H9 (cell line): ENCODE results near the gene PIGB. TPM values are rescaled to one million over a fixed set of nuclear protein-coding genes. Genes with fewer than 3 reads are reported as not detected.

Experiments
- DNase-seq: peaks from one replicate; pipeline ENCODE4 v3.0.0-alpha.2; 2017
- H2AFZ ChIP-seq: one replicate; pipeline ENCODE4 v1.6.1; 2013; ENCODE audit warnings: mild to moderate bottlenecking, low read length, control low read depth, moderate library complexity
- H2AK5ac ChIP-seq: 2 replicates; pipeline ENCODE4 v1.6.1; 2013; ENCODE audit warnings: low read length, control low read depth, mixed read lengths; ENCODE audit not compliant: insufficient read length
- H2BK120ac ChIP-seq: one replicate; pipeline ENCODE4 v1.6.1; 2013; ENCODE audit warnings: low read depth, mild to moderate bottlenecking, low read length, control low read depth, inconsistent platforms; ENCODE audit not compliant: poor library complexity, severe bottlenecking
- H2BK12ac ChIP-seq: 2 replicates; pipeline ENCODE4 v1.6.1; 2013; ENCODE audit warnings: low read length, control low read depth, mixed read lengths, low read depth; ENCODE audit not compliant: insufficient read length
- H2BK15ac ChIP-seq: 2 replicates; pipeline ENCODE4 v1.6.1; 2013; ENCODE audit warnings: low read depth, low read length, control low read depth
- H2BK20ac ChIP-seq: one replicate; pipeline ENCODE4 v1.6.1; 2013; ENCODE audit warnings: low read depth, mild to moderate bottlenecking, low read length, control low read depth, inconsistent platforms; ENCODE audit not compliant: poor library complexity, severe bottlenecking
- H2BK5ac ChIP-seq: 2 replicates; pipeline ENCODE4 v1.6.1; 2013; ENCODE audit warnings: low read length, control low read depth, mixed read lengths; ENCODE audit not compliant: insufficient read length
- H3K14ac ChIP-seq: 2 replicates; pipeline ENCODE4 v1.6.1; 2013; ENCODE audit warnings: low read length, control low read depth; ENCODE audit not compliant: insufficient read depth
- H3K18ac ChIP-seq: 2 replicates; pipeline ENCODE4 v1.6.1; 2013; ENCODE audit warnings: low read depth, mild to moderate bottlenecking, mixed read lengths, low read length, control low read depth; ENCODE audit not compliant: insufficient read length
- H3K23ac ChIP-seq: 2 replicates; pipeline ENCODE4 v1.6.1; 2013; ENCODE audit warnings: low read length, control low read depth, mixed read lengths, low read depth; ENCODE audit not compliant: insufficient read length
- H3K23me2 ChIP-seq: 2 replicates; pipeline ENCODE4 v1.6.1; 2013; ENCODE audit warnings: low read depth, mild to moderate bottlenecking, mixed read lengths, low read length, control low read depth; ENCODE audit not compliant: insufficient read length, poor library complexity, severe bottlenecking
- H3K27ac ChIP-seq: 2 replicates; pipeline ENCODE4 v1.5.1; 2013; ENCODE audit warnings: low read length, control low read depth, mixed read lengths, low read depth; ENCODE audit not compliant: insufficient read length
- H3K27me3 ChIP-seq: 2 replicates; pipeline ENCODE4 v1.6.1; 2013; ENCODE audit warnings: low read length, control low read depth, inconsistent platforms; ENCODE audit not compliant: insufficient read depth
- H3K4ac ChIP-seq: 2 replicates; pipeline ENCODE4 v1.6.1; 2013; ENCODE audit warnings: low read depth, mild to moderate bottlenecking, control low read depth, inconsistent platforms, low read length, moderate library complexity
- H3K4me1 ChIP-seq: 2 replicates; pipeline ENCODE4 v1.6.1; 2013; ENCODE audit warnings: low read length, control low read depth, inconsistent platforms; ENCODE audit not compliant: insufficient read depth
- H3K4me2 ChIP-seq: 2 replicates; pipeline ENCODE4 v1.6.1; 2013; ENCODE audit warnings: low read length, control low read depth, mixed read lengths; ENCODE audit not compliant: insufficient read length, insufficient read depth
- H3K56ac ChIP-seq: 2 replicates; pipeline ENCODE4 v1.6.1; 2013; ENCODE audit warnings: low read depth, mild to moderate bottlenecking, mixed read lengths, low read length, control low read depth; ENCODE audit not compliant: insufficient read length
- H3K79me1 ChIP-seq: 2 replicates; pipeline ENCODE4 v1.6.1; 2013; ENCODE audit warnings: low read depth, mild to moderate bottlenecking, moderate library complexity, low read length, control low read depth, inconsistent platforms; ENCODE audit not compliant: insufficient read depth, poor library complexity, severe bottlenecking
- H3K79me2 ChIP-seq: 2 replicates; pipeline ENCODE4 v1.6.1; 2013; ENCODE audit warnings: low read length, control low read depth, inconsistent platforms; ENCODE audit not compliant: insufficient read depth
- H3K9ac ChIP-seq: 2 replicates; pipeline ENCODE4 v1.6.1; 2013; ENCODE audit warnings: low read length, control low read depth, mixed read lengths; ENCODE audit not compliant: insufficient read length; ENCODE audit errors: extremely low read depth
- H3K9me3 ChIP-seq: one replicate; pipeline ENCODE4 v1.6.1; 2013; ENCODE audit warnings: low read depth, low read length, inconsistent platforms; ENCODE audit not compliant: control insufficient read depth
- H3T11ph ChIP-seq: one replicate; pipeline ENCODE4 v1.6.1; 2013; ENCODE audit warnings: mild to moderate bottlenecking, low read length, control low read depth, inconsistent platforms
- H4K20me1 ChIP-seq: one replicate; pipeline ENCODE4 v1.6.1; 2013; ENCODE audit not compliant: control insufficient read depth, insufficient read length, insufficient read depth
- H4K5ac ChIP-seq: 2 replicates; pipeline ENCODE4 v1.6.1; 2013; ENCODE audit warnings: low read depth, mild to moderate bottlenecking, mixed read lengths, low read length, control low read depth; ENCODE audit not compliant: insufficient read length
- H4K8ac ChIP-seq: replicated peaks from 2 replicates; pipeline ENCODE4 v1.6.1; 2013; ENCODE audit warnings: low read length, control low read depth, mixed read lengths, low read depth; ENCODE audit not compliant: insufficient read length
- H4K91ac ChIP-seq: 2 replicates; pipeline ENCODE4 v1.6.1; 2013; ENCODE audit warnings: low read depth, mild to moderate bottlenecking, moderate library complexity, mixed read lengths, low read length, control low read depth; ENCODE audit not compliant: insufficient read length
- H3K27ac Mint-ChIP-seq, 3 experiments: 2 replicates in 2 of 3; 3 replicates in 1 of 3; pipeline ENCODE4 v1.8.0; 2020 to 2021; ENCODE audit warnings: mixed read lengths in 3 of 3, mild to moderate bottlenecking in 1 of 3, moderate library complexity in 1 of 3
- H3K27me3 Mint-ChIP-seq: 2 replicates; pipeline ENCODE4 v1.8.0; 2021; ENCODE audit warnings: low read depth, mild to moderate bottlenecking, moderate library complexity, mixed read lengths
- H3K36me3 Mint-ChIP-seq, 3 experiments: 2 replicates in 2 of 3; 3 replicates in 1 of 3; pipeline ENCODE4 v1.8.0; 2020 to 2021; ENCODE audit warnings: low read depth in 3 of 3, mixed read lengths in 3 of 3; ENCODE audit not compliant: insufficient read depth in 1 of 3
- H3K4me1 Mint-ChIP-seq, 2 experiments: 2 replicates each; pipeline ENCODE4 v1.8.0; 2020; ENCODE audit warnings: mixed read lengths in 2 of 2
- H3K4me3 Mint-ChIP-seq, 2 experiments: 2 replicates in 1 of 2; 3 replicates in 1 of 2; pipeline ENCODE4 v1.8.0; 2020 to 2021; ENCODE audit warnings: mild to moderate bottlenecking in 2 of 2, mixed read lengths in 2 of 2, moderate library complexity in 1 of 2
- H3K9me3 Mint-ChIP-seq, 2 experiments: 2 replicates in 1 of 2; 3 replicates in 1 of 2; pipeline ENCODE4 v1.8.0; 2020; ENCODE audit warnings: mild to moderate bottlenecking in 2 of 2, mixed read lengths in 2 of 2, moderate library complexity in 1 of 2
- WGBS: extraction: QIAGEN DNeasy Blood & Tissue Kit; methylation state at CpG from one replicate; pipeline ENCODE4 v1.1.7; 2013; ENCODE audit warnings: missing lambda C conversion rate, low lambda C conversion rate, mixed read lengths; ENCODE audit not compliant: insufficient read length; ENCODE audit errors: extremely low coverage; 5-methylcytosine and 5-hydroxymethylcytosine counted together
- total RNA-seq: library from RNA; stranded (reverse); gene quantifications from 2 replicates; pipeline ENCODE4 v1.2.1, GENCODE V29; 2021
- TF ChIP-seq, protein P1 (sequence below): fragments of 200-600 bp; sonication (generic); conservative IDR thresholded peaks from 3 replicates; pipeline ENCODE4 v1.8.0; 2021; ENCODE audit warnings: antibody characterized with exemption, mild to moderate bottlenecking

Gene PIGB
- total RNA-seq, 1 experiment from 2014 or later = 6.7 TPM

DNA sequence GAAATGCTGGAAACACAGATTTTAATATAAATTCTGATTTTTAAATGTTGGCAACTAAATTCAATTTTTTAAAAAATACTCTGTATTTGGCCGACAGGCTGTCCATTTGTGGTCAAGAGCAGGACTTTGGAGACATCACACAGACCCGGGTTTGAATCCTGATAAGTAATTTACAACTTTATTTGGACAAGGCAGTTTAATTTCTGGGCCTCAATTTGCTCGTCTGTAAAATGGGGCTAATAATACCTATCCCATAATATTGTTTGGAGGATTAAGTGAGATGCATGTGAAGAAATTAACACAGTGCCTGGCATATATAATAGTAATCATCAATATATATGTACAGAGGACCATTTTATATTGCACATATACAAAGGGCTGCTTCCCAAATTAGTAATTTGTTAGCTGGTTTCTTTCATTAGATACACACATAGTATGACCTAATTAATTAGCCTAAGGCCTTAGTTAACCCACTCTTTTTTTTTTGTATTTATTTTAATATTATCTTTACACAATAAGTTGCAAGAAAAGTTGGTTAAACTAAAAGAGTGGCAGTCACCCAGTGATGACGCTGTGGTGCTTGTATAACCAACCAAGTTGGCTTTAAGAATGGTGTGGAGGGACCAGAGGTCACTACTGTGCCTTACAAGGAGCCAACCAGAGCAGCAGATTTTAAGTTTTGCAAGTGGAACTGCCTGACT lies 665 bp downstream of the PIGB start:
- Histone ChIP-seq H2AFZ (peak overlapping the region; percentile 53), H3K23me2 (peaks cover 4% of the 10 kb centered on the region), H3K27ac (no peak overlapping the region), H3K56ac (no peak overlapping the region), H3T11ph (no peak overlapping the region), H3K23ac (no peak overlapping the region), H3K9me3 (no peaks in the 10 kb centered on the region), H2BK15ac (no peak overlapping the region), H3K18ac (no peak overlapping the region), H3K79me2 (no peaks in the 10 kb centered on the region), H3K4me2 (peak overlapping the region; percentile 64), H4K5ac (no peak overlapping the region), H3K27me3 (no peaks in the 10 kb centered on the region), H4K91ac (no peak overlapping the region), H2BK12ac (no peak overlapping the region), H2AK5ac (no peak overlapping the region), H4K20me1 (no peaks in the 10 kb centered on the region), H3K9ac (no peak overlapping the region), H2BK20ac (no peak overlapping the region), H3K79me1 (no peaks in the 10 kb centered on the region), H2BK120ac (no peak overlapping the region), H2BK5ac (no peak overlapping the region), H3K4me1 (no peaks in the 10 kb centered on the region), H3K4ac (no peak overlapping the region), H3K14ac (no peak overlapping the region), H4K8ac (no peak overlapping the region)
- no CpG with 5 or more reads among the region's 4 CpGs for WGBS
- peaks cover 0 to 7% (median 3%) of the 10 kb centered on the region in 3 experiments; a peak in 5 of 7 replicates for H3K36me3 Mint-ChIP-seq
- no peaks in the 10 kb centered on the region for H3K27me3 Mint-ChIP-seq
- H3K9me3 Mint-ChIP-seq = no peaks in the 10 kb centered on the region
- H3K4me3 Mint-ChIP-seq = peak overlapping the region; percentile 91 to 98
- H3K27ac Mint-ChIP-seq = peak overlapping the region in 1 of 3 experiments; percentile 96; a peak in 1 of 7 replicates
- peaks cover 26 to 31% of the 10 kb centered on the region in 2 experiments for H3K4me1 Mint-ChIP-seq
- no peak for DNase-seq
- TF ChIP-seq, protein P1, sequence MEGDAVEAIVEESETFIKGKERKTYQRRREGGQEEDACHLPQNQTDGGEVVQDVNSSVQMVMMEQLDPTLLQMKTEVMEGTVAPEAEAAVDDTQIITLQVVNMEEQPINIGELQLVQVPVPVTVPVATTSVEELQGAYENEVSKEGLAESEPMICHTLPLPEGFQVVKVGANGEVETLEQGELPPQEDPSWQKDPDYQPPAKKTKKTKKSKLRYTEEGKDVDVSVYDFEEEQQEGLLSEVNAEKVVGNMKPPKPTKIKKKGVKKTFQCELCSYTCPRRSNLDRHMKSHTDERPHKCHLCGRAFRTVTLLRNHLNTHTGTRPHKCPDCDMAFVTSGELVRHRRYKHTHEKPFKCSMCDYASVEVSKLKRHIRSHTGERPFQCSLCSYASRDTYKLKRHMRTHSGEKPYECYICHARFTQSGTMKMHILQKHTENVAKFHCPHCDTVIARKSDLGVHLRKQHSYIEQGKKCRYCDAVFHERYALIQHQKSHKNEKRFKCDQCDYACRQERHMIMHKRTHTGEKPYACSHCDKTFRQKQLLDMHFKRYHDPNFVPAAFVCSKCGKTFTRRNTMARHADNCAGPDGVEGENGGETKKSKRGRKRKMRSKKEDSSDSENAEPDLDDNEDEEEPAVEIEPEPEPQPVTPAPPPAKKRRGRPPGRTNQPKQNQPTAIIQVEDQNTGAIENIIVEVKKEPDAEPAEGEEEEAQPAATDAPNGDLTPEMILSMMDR = no peak
